Effector CD8-positive, alpha-beta T cell (primary cell): ENCODE data around the gene COMMD7.

Experiments
- DNase-seq: peaks from one replicate; lab custom pipeline; 2025; lab: John Stamatoyannopoulos, UW

The COMMD7 gene

DNA sequence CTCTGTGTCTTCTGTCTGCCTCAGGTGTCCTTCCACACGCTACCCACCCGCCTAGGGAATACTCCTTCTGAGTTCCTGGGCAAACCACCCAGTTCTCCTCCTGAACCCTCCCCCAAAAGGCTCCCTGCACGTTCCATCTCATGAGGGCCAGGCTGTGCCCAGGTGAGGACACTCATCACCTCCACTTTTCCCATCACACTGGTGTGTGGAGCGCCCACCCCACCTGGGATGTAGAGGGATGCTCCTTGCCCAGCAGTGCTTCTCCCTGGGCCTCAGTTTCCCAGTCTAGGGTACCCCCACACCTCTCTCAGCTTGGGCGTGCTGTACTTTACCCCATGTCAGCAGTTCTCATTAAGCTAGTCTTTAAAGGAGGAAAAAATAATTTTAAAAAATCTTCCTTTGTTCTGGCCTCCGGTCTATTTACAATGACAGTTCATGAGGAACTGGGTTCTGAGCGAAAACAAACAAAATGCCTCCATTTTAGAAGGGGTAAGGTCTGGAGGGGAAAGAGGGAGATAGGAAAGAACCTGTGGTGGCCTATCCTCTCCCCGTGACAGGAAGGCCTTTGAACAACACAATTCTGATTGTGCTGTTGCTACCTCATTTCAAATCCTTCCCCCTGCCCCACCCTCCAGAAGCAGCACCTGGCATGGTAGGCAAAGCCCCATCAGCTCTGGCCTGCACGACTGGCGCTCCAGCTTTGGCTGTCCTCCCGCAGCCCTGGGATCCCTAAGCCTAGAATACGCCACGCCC, 67.9 kb downstream of the COMMD7 start:
- DNase-seq: no peak

DNA sequence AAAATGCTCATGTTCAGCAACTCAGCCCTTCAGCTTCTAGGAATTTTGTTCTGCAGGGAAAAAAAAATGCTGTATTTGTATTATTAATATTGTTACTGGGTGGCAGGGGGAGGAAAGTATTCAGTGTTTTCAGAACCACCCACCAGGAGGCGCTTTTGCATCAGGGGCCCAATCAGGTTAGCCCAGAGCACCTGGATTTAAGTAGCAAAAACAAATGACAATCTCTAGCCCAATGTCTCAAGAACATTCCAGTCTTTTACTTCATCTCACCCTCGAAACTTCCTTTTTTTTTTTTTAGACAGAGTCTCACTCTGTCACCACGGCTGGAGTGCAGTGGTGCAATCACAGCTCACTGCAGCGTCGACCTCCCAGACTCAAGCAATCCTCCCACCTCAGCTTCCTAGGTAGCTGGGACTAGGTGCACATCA, 68.9 kb downstream of the COMMD7 start:
- peak; percentile 48 for DNase-seq

DNA sequence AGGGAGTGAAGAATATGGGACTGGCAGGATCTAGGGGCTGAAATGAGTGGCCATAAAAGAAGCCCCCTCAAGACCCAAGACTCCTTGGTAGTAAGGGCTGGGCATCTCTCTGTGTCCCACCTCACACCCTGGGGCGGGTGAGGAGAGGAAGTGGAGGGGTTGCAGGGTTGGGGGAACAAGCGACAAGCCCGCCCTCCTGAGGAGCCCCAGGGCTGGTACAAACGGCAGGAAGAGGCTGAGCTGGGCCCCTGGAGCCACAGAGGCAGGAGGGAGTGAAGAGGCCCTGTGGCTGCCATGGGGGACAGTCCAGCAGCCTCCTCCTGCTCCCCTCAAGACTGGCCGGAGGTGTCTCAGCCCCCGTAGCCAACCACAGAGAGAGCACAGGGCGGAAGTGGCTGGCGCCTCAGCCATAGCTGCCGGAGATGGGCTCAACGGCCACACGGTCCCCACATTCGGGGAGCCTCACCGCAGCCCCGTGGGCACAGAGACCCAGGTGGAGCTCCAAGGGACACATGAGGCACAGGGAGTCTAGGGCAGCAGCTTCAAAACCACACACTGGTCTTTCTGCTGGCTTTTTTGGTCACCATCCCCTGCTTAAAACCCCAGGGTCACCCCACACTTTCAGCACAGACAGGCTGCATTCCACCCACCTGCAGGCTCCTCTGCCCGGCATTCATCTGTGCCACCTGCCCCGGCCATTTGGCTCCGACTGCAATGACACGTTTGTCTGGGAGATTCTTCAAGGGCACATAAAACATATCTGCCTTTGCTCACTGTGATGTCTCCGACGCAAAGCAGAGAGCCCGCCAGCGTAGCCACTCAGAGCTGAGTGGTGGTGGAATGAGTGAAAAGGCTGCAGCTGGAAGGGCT, 70.0 kb downstream of the COMMD7 start:
- DNase-seq: peak; percentile 4

DNA sequence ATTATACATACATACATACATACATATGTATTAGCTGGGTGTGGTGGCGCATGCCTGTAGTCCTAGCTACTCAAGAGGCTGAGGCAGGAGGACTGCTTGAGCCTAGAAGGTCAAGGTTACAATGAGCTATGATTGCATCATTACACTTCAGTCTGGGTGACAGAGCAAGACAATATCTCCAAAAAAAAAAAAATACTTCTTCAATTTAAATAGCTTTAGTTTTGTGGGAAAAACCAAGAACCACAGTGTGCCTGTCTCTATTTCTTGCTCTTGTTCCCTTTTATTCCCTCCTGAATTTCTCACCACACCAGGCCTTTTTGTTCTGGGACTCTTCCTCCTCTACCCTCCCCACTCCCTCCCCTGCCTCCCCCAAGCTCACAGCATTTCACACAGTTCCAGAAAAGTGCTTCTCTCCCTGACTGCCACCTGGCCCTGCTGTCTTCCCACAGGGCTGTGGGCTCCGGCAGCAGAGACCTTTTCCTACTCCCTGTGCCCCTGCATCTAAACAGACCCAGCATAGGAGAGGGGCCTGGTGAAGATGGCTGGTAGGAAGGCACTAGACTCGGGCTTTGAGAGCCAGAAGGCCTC, 70.8 kb downstream of the COMMD7 start:
- DNase-seq: no peak

DNA sequence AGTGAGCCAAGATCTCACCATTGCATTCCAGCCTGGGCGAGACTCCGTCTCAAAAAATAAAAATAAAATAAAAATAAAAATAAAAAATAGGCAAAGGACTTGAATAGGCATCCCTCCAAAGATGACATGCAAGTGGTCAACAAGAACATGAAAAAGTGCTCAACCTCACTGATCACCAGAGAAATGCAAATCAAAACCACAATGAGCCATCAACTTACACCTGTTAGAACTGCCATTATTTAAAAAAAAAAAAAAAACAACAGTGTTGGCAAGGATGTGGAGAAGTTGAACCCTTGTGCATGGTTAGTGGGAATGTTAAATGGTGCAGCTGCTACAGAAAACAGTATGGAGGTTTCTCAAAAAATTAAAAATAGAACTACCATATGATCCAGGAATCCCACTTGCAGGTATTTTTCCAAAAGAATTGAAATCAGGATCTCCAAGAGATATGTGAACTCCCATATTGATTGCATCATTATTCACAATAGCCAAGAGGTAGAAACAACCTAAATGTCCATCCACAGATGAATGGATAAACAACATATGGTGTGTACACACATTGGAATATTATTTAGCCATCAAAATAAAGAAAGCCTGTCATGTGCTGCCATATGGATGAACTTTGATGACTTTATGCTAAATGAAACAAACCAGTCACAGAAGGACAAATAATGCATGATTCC, 72.4 kb downstream of the COMMD7 start:
- DNase-seq: no peak

DNA sequence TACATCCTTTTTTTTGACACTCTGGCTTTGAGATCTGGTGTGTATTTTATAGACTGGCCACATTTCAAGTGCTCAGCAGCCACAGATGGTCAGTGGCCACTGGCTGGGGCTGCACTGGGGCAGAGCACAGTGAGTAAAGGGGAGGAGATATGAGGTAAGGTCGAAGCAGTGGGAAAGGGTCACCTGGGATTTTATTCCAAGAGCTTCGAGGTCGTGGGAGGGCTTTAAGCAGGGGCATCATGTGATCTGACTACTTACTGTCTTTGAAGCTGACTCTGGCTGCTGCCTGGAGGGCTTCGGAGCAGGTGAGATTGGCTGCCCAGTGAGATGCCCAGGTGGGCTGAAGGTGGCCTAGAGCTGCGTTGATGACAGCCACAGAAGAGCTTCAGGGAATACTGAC, 76.2 kb downstream of the COMMD7 start:
- DNase-seq: no peak

DNA sequence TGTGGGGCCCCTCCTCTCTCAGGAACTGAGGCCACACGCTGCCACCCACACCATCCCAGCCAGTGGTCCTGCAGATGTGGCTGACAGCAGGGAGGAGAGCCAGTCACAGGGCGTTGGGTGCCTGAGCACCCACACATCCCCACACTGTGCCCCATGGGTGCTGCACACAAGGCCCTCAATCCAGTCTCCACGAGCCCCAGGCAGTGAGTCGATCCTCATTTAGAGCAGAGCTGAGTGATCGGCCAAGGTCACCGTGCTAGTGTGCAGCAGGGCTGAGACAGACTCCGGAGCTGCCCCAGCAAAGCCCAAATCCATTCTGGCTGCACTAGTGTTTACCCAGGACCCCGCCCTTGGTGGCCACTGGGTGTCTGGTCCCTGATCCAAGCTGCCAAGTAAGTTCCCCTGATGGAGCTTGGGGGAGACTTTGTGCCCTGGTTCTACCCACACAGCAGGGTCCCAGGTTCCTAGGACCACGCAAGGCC, 78.5 kb downstream of the COMMD7 start:
- DNase-seq: no peak

DNA sequence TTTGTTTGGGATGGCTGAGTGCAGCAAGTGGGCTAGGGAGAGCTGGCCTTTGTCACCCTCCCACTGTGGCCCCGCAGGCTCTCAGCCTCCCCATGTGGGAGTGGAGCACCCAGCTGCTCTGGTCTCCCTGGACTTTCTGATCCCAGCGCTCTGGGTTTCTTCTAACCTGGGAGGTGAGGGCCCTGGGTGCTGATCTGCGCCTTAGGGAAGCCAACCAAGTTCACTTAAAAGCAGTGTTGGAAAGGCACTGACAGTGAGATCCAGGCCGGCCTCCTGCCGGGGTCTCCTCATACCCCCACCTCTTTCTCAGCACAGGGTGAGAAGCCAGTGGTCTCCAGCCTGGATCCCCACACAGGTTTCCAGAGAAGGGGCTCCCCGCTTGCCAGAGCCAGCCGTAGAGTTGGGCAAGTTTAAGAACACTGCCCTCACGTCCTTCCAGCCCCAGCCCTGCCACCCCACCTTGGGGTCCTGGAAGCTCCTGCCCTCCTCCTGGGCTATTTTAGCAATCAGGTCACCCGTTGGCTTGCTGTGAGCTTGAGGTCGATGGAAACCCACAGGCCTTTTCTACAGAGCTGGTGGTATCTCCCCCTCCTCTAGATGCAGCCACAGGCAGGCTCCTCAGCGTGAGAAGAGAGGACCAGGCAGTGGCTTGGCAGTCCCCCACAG, 79.1 kb downstream of the COMMD7 start:
- no peak for DNase-seq

DNA sequence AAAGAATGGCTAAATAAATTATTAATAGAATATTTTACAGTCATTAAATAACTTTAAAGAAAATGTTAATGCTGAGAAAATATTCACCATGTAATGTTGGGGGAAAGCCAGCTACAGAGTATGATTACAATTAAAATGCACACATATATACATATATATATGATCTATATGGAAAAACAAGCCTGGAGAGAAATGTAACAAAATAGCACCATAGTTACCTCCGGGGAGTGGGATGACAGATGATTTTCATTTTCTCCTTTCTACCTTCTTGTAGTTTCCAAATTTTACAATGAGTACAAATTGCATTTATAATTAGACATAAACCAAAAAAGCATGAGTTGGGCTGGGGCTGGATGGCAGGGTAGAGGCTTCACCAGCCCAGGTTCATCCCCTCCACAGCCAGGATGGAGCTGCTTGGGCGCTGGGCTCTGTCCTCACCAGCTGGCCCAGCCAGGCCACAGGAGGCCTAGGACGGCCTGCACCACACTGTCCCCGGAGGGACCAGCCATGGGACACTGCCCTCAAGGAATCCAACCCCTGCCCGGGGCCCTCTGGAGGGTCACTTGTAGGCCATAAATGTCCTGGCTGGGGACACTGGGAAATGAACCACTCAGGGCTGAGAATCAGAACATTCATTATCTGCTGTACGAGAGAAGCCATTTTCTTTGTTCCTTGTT, 79.8 kb downstream of the COMMD7 start:
- DNase-seq: no peak

DNA sequence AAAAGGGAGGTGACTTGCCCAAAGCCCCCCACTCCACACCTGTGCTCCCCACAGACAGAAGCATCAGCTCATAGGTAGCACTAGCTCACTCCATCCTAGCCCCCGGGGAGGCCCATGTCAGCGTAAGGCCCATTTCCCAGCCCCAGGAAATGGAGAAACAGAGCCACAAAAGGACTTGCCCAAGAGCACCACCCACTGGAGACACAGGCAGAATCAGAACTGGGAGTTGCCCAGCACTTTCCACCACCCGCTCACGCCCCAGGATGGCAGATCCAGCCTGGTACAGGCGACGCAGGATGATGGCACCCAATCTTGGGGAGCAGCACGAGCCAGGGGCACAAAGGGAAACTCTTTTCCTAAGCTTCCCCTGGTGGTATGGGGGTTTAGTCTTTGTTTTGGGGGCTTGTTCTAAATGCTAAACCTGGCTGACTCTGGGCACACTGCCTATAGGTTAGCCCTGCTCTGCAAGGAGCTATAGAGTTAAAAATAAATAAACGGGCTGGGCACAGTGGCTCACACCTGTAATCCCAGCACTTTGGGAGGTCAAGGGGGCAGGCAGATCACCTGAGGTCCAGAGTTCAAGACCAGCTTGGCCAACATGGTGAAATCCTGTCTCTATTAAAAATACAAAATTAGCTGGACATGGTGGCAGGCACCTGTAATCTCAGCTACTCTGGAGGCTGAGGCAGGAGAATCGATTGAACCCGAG, 81.3 kb downstream of the COMMD7 start:
- no peak for DNase-seq

DNA sequence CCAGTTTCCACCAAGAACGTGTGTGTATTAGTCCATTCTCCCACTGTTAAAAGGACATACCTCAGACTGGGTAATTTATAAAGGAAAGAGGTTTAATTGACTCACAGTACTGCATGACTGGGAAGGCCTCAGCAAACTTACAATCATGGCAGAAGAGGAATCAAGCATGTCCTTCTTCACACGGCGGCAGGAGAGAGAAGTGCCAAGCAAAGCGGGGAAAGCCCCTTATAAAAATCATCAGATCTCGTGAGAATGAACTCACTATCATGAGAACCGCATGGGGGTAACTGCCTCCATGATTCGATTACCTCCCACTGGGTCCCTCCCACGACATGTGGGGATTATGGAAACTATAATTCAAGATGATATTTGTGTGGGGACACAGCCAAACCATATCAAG, 82.6 kb downstream of the COMMD7 start:
- DNase-seq: no peak

DNA sequence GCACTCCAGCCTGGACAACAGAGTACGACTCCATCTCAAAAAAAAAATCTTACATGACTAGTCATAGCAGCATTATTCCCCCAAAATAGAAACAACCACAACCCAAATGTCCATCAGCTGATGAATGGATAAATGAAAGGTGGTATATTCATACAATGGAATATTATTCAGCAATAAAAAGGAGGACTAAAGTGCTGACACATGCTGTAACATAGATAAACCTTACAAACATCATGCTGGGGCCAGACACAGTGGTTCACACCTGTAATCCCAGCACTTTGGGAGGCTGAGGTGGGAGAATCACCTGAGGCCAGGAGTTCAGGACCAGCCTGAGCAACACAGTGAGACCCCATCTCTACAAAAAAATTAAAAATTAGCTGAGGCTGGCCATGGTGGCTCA, 86.4 kb downstream of the COMMD7 start:
- no peak for DNase-seq

DNA sequence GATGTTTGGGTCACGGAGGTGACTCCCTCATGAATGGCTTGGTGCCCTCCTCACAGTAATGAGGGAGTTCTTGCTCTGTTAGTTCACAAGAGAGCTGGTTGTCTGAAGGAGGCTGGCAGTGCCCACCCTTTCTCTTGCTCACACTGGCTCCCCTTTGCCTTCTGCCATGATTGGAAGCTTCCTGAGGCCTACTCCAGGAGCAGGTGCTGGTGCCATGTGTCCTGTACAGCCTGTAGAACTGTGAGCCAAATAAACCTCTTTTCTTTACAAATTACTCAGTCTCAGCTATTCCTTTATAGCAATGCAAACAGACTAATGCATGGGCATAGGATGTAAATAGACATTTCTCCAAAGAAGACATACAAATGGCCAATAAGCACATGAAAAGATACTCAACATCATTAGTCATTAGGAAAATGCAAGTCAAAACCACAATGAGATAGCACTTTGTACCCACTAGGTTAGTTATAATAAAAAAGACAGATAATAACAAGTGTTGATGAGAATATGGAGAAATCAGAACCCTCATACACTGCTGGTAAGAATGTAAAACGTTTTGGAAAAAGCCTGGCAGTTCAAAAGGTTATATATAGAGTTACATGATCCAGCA, 87.3 kb downstream of the COMMD7 start:
- no peak for DNase-seq

DNA sequence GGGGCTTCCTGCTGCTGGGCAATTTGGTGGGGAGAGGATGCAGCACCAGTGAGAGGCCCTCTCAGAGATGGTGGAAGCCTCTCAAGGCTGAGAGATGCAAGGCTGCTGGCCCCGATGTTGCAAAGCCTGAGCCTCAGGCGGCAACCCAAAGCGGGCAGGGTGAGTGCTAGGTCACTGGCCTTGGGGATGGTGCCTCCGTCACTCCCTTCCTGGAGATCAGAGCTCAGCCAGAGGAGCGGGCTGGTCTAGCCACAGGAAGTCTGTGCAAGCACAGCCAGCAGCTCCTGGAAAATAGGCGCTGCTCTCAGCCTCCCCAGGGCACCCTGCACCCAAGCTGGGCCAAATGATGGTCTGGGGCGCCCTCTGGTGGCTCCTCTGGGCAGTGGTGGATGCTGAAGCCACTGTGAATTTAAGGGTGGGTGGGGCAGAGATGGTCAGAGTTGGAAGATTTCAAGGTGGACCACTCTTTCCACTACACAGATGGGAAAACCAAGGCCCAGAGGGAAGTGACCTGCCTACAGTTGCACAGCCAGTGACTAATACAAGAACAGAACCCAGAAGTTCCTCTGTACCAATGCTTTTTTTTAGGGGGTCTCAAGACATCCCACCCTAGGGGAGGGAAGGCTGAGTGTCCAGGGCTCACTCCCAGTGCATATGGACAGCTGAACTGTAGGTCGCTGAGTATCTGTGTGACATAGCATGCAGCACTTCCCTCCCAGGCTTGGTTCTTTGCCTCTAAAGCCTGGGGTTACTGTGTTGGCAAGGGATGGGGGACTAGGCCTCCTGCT, 90.3 kb downstream of the COMMD7 start:
- DNase-seq: peak; percentile 87
